Gastroesophageal sphincter (tissue), 4 donors: ENCODE results near the gene ZNF106. TPM values are rescaled to one million over a fixed set of nuclear protein-coding genes. Genes with fewer than 3 reads are reported as not detected.
A peak's percentile ranks its signal among the peaks of the same experiment; 100 is the strongest.

Experiments used
- ATAC-seq: fragments of 150-250 bp; one replicate; pipeline ENCODE4 v1.9.1; 2016; ENCODE audit warnings: mild to moderate bottlenecking, moderate library complexity
- H3K27ac ChIP-seq, 4 donors: fragments of 200-600 bp; sonication (generic) in 3 of 4; 1 replicate in 3 of 4; 2 replicates in 1 of 4; pipeline ENCODE4 v1.5.1; 2016 to 2019
- H3K27me3 ChIP-seq: fragments of 200-600 bp; sonication (generic); one replicate; pipeline ENCODE4 v1.5.1; 2019
- H3K36me3 ChIP-seq, 2 donors: fragments of 200-600 bp; sonication (generic); one replicate each; pipeline ENCODE4 v1.5.1; 2019; ENCODE audit warnings: control low read depth in 1 of 2
- H3K4me1 ChIP-seq, 3 donors: fragments of 200-600 bp; sonication (generic); 1 replicate in 2 of 3; 2 replicates in 1 of 3; pipeline ENCODE4 v1.5.1; 2016 to 2019; ENCODE audit warnings: control low read depth in 2 of 3
- H3K4me3 ChIP-seq, 2 donors: fragments of 200-600 bp; sonication (generic); one replicate each; pipeline ENCODE4 v1.5.1; 2019; ENCODE audit warnings: mild to moderate bottlenecking in 1 of 2, moderate library complexity in 1 of 2
- H3K9me3 ChIP-seq, 3 donors: fragments of 200-600 bp; sonication (generic); one replicate each; pipeline ENCODE4 v1.5.1; 2017 to 2019; ENCODE audit warnings: control low read depth in 2 of 3
- EP300 ChIP-seq: sonication (generic); formaldehyde crosslinking; IDR thresholded peaks from one replicate; pipeline ENCODE4 v1.6.1; 2017; ENCODE audit warnings: antibody characterized with exemption, mild to moderate bottlenecking
- POLR2A ChIP-seq, 2 donors: fragments of 450-650 bp; IDR thresholded peaks; one replicate each; pipeline ENCODE4 v1.6.1; 2017; ENCODE audit warnings: antibody characterized with exemption in 2 of 2, mild to moderate bottlenecking in 2 of 2, moderate library complexity in 1 of 2
- POLR2AphosphoS5 ChIP-seq: sonication (generic); formaldehyde crosslinking; IDR thresholded peaks from one replicate; pipeline ENCODE4 v1.6.1; 2017; ENCODE audit warnings: antibody characterized with exemption
- WGBS, 2 donors: methylation state at CpG; one replicate each; pipeline ENCODE4 v1.1.5; 2018; ENCODE audit warnings: low coverage in 1 of 2; 5-methylcytosine and 5-hydroxymethylcytosine counted together
- total RNA-seq, 4 donors: library from RNA; depleted of rRNA; stranded (reverse); fragments of >200 nt; gene quantifications; one replicate each; pipeline ENCODE4 v1.1.0, GENCODE V29; 2016
- TF ChIP-seq, protein P1 (sequence below), 4 experiments: fragments of 200-600 bp in 2 of 4; fragments of 450-650 bp in 2 of 4; sonication (generic) in 1 of 4; IDR thresholded peaks; one replicate each; pipeline ENCODE4 v1.5.1; 2017 to 2019; ENCODE audit warnings: antibody characterized with exemption in 4 of 4, mild to moderate bottlenecking in 2 of 4, moderate library complexity in 2 of 4

The ZNF106 gene
- total RNA-seq, 4 donors from 2014 or later, result 118 to 592 (median 369) TPM

DNA sequence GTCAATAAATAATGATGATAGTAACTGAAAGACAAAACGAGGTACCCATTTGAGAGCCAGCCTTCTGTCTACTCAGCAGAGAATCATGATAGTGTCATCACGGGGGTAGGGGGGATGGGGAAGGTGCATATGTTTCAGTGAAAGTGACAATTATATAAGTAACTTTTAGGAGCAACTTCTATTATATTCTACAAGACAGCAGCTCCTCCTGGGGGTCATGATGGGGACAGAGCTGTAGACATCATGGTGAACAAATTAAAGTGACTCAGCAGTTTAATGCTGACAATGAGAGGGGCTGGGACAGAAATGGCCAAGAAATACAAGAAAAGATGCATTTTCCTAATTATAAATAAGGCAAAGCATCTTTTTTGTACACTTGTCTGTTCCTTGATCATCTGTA is 119.8 kb downstream of the ZNF106 start:
- Histone ChIP-seq H3K9me3 (no peaks in the 10 kb centered on the region), H3K4me3 (no peak overlapping the region), H3K36me3 (no peaks in the 10 kb centered on the region), H3K27me3 (no peaks in the 10 kb centered on the region), H3K27ac (no peak overlapping the region), H3K4me1 (no peaks in the 10 kb centered on the region)
- ATAC-seq, result no peak
- no peak for TF ChIP-seq EP300
- TF ChIP-seq, protein P1, sequence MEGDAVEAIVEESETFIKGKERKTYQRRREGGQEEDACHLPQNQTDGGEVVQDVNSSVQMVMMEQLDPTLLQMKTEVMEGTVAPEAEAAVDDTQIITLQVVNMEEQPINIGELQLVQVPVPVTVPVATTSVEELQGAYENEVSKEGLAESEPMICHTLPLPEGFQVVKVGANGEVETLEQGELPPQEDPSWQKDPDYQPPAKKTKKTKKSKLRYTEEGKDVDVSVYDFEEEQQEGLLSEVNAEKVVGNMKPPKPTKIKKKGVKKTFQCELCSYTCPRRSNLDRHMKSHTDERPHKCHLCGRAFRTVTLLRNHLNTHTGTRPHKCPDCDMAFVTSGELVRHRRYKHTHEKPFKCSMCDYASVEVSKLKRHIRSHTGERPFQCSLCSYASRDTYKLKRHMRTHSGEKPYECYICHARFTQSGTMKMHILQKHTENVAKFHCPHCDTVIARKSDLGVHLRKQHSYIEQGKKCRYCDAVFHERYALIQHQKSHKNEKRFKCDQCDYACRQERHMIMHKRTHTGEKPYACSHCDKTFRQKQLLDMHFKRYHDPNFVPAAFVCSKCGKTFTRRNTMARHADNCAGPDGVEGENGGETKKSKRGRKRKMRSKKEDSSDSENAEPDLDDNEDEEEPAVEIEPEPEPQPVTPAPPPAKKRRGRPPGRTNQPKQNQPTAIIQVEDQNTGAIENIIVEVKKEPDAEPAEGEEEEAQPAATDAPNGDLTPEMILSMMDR (IDR thresholded peaks at IDR 0.05), result no peak
- TF ChIP-seq POLR2A (IDR thresholded peaks at IDR 0.05), result no peak
- TF ChIP-seq POLR2AphosphoS5, result no peak
- WGBS, 2 donors, result 60 to 69% methylated on average over 2 of the region's 2 CpGs

DNA sequence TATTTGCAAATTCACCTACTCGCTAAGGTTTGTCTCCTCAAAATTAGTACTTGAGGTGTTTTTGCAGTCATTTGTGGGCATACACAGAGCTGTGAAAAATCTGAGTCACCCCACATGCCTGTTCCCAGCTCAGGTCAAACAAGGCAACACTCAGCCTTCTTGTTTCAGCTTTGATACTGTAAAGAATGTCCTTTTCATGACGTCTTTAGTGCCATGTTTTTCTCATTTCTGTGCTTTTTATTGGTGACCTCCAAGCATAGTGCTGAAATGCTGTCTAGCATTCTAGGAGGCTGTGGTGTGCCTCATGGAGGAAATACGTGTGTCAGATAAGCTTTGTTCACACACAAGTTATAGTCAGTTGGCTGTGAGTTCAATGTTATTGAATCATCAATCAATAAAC is 122.8 kb downstream of the ZNF106 start:
- Histone ChIP-seq H3K27me3 (no peaks in the 10 kb centered on the region), H3K27ac (no peak overlapping the region), H3K36me3 (no peaks in the 10 kb centered on the region), H3K9me3 (no peaks in the 10 kb centered on the region), H3K4me1 (no peaks in the 10 kb centered on the region), H3K4me3 (no peak overlapping the region)
- TF ChIP-seq, protein P1 (IDR thresholded peaks at IDR 0.05), result no peak
- TF ChIP-seq EP300 (no peak), POLR2A (IDR thresholded peaks at IDR 0.05) (no peak), POLR2AphosphoS5 (no peak)
- WGBS, 2 donors, result 85 to 88% methylated on average over 3 of the region's 3 CpGs
- no peak for ATAC-seq

DNA sequence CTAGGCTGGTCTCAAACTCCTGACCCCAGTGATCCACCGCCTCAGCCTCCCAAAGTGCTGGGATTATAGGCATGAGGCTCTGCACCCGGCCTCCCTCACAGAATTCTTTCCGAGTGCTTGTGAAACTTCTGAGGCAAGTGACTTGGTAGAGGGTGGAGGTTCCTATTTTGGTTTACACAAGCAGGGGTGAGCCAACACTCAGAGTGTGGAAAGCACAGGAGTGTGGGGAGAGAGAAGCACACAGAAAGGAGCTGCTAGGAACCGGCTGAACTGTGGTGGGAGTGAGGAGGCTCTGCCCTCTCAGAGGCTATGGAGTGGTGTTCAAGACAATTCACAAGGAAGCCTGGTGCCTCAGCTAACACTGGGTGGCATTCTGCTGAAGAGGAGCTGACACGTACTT is 123.9 kb downstream of the ZNF106 start:
- no peaks in the 10 kb centered on the region for H3K4me1 ChIP-seq
- H3K27ac ChIP-seq, result no peak overlapping the region
- no peaks in the 10 kb centered on the region for H3K27me3 ChIP-seq
- no peaks in the 10 kb centered on the region for H3K36me3 ChIP-seq
- WGBS, 2 donors, result 16 to 60% methylated on average over 4 to 5 of the region's 5 CpGs
- peak; percentile 79 for ATAC-seq
- no peak overlapping the region for H3K4me3 ChIP-seq
- no peaks in the 10 kb centered on the region for H3K9me3 ChIP-seq
- TF ChIP-seq, protein P1 (IDR thresholded peaks at IDR 0.05), result no peak
- TF ChIP-seq POLR2AphosphoS5, result no peak
- no peak for TF ChIP-seq POLR2A (IDR thresholded peaks at IDR 0.05)
- TF ChIP-seq EP300, result no peak

GRCh38 chr15:42365921-42366550 is 124.9 kb downstream of the ZNF106 start:
- Histone ChIP-seq H3K27me3 (no peaks in the 10 kb centered on the region), H3K9me3 (no peaks in the 10 kb centered on the region), H3K27ac (no peak overlapping the region), H3K4me1 (no peaks in the 10 kb centered on the region), H3K4me3 (no peak overlapping the region), H3K36me3 (no peaks in the 10 kb centered on the region)
- TF ChIP-seq POLR2A (IDR thresholded peaks at IDR 0.05) (no peak), POLR2AphosphoS5 (no peak), EP300 (no peak)
- TF ChIP-seq, protein P1 (IDR thresholded peaks at IDR 0.05), result no peak
- ATAC-seq, result no peak
- 83 to 92% methylated on average over 5 of the region's 5 CpGs for WGBS, 2 donors

GRCh38 chr15:42364529-42364928 is 126.4 kb downstream of the ZNF106 start:
- no peak for ATAC-seq
- no peaks in the 10 kb centered on the region for H3K27me3 ChIP-seq
- 14% methylated on average over 1 of the region's 1 CpG; no CpG with 5 or more reads in 1 of the 2 donors for WGBS, 2 donors
- H3K36me3 ChIP-seq, result peaks cover 0 to 6% of the 10 kb centered on the region in 2 donors
- H3K4me1 ChIP-seq, result no peaks in the 10 kb centered on the region
- no peaks in the 10 kb centered on the region for H3K9me3 ChIP-seq
- no peak overlapping the region for H3K27ac ChIP-seq
- no peak overlapping the region for H3K4me3 ChIP-seq
- TF ChIP-seq, protein P1 (IDR thresholded peaks at IDR 0.05), result no peak
- TF ChIP-seq POLR2AphosphoS5 (no peak), POLR2A (IDR thresholded peaks at IDR 0.05) (no peak), EP300 (no peak)
